Activated naive CD4-positive, alpha-beta T cell treated with anti-CD3 and anti-CD28 coated beads, Interleukin-2, amount 50 U/mL, for 72 hours (primary cell): ENCODE measurements around the gene LENEP. TPM values are rescaled to one million over a fixed set of nuclear protein-coding genes. Genes with fewer than 3 reads are reported as not detected.
"Not testable (repeated sequence)": the region's sequence is repeated elsewhere in the genome, so short reads cannot be mapped to it uniquely, and the experiment has no call there.

ENCODE experiments used
- ATAC-seq, 2 donors: fragments of 150-1000 bp; cut with Tn5 transposase; 2 replicates each; pipeline ENCODE4 v1.10.0; 2021; ENCODE audit warnings: mild to moderate bottlenecking in 2 of 2, moderate library complexity in 2 of 2
- DNase-seq, 2 donors: peaks; one replicate each; pipeline ENCODE4 v3.0.0; 2021 to 2022; ENCODE audit warnings: low spot score in 2 of 2
- H3K27ac Mint-ChIP-seq, 2 donors: one replicate each; pipeline ENCODE4 v1.8.0; 2022; ENCODE audit warnings: mild to moderate bottlenecking in 2 of 2, mixed read lengths in 2 of 2
- H3K36me3 Mint-ChIP-seq, 2 donors: one replicate each; pipeline ENCODE4 v1.8.0; 2022; ENCODE audit warnings: mixed read lengths in 2 of 2
- H3K9me3 Mint-ChIP-seq, 2 donors: one replicate each; pipeline ENCODE4 v1.8.0; 2022; ENCODE audit warnings: mixed read lengths in 2 of 2
- total RNA-seq, 2 donors: library from RNA; stranded (reverse); gene quantifications; one replicate each; pipeline ENCODE4 v1.2.3, GENCODE V29; 2022

Gene LENEP
- total RNA-seq, 2 donors from 2014 or later: 0.66 to 0.68 TPM

DNA sequence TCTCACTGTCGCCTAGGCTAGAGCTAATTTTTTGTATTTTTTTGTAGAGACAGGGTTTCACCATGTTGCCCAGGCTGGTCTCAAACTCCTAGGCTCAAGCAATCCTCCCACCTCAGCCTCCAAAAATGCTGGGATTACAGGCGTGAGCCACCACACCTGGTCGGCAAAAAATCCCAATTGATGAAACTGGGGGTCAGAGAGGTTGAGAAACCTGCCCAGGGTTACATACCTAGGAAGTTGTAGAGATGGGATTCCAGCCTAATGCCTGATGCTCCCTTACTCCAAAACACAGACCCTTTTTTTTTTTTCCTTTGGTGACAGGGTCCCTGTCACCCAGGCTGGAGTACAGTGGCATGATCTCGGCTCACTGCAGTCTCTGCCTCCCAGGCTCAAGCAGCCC, 6.7 kb upstream of the LENEP start:
- peak overlapping the region in 1 of 2 donors; percentile 79 for H3K27ac Mint-ChIP-seq
- not testable (repeated sequence) for H3K9me3 Mint-ChIP-seq, ATAC-seq, DNase-seq
- H3K36me3 Mint-ChIP-seq: peaks cover 0 to 18% of the 10 kb centered on the region in 2 donors

DNA sequence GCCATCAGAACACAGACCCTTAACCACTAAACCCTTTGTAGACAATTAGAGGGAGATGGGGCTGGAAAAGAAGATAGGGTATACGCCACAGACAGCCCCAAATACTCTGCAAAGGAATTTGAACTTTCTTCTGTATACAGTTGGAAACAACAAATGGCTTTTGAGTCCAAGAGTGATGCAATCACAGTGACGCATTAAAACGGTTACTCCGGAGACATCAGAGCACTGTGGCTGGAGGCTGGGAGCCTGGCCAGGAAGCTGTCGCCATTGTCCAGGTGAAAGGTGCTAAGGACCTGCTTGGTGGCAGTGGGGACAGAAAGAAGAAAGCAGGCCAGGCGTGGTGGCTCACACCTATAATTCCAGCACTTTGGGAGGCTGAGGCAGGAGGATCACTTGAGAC, 6.1 kb upstream of the LENEP start:
- peaks cover 0 to 18% of the 10 kb centered on the region in 2 donors for H3K36me3 Mint-ChIP-seq
- DNase-seq (no peak), ATAC-seq (no peak)
- H3K9me3 Mint-ChIP-seq: no peaks in the 10 kb centered on the region
- no peak overlapping the region for H3K27ac Mint-ChIP-seq

DNA sequence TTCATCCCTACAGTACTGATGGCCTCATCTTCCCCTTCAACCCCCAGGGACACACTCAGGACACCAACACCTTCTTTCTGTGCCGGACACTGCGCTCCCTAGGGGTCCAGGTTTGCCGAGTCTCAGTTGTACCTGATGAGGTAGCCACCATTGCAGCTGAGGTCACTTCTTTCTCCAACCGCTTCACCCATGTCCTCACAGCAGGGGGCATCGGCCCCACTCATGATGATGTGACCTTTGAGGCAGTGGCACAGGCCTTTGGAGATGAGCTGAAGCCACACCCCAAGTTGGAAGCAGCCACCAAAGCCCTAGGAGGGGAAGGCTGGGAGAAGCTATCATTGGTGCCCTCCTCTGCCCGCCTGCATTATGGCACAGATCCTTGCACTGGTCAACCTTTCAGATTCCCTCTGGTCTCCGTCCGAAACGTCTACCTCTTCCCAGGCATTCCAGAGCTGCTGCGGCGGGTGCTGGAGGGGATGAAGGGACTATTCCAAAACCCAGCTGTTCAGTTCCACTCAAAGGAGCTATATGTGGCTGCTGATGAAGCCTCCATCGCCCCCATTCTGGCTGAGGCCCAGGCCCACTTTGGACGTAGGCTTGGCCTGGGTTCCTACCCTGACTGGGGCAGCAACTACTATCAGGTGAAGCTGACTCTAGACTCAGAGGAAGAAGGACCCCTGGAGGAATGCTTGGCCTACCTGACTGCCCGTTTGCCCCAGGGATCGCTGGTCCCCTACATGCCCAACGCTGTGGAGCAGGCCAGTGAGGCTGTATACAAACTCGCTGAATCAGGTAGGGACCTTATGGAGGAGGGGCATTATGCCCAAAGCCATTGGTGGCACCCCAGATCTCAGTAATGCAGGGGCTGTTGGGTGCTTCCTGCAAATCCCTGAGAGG, 5.1 kb upstream of the LENEP start:
- DNase-seq: no peak
- Mint-ChIP-seq H3K9me3 (no peaks in the 10 kb centered on the region), H3K36me3 (peaks cover 0 to 18% of the 10 kb centered on the region in 2 donors), H3K27ac (no peak overlapping the region)
- ATAC-seq: no peak

DNA sequence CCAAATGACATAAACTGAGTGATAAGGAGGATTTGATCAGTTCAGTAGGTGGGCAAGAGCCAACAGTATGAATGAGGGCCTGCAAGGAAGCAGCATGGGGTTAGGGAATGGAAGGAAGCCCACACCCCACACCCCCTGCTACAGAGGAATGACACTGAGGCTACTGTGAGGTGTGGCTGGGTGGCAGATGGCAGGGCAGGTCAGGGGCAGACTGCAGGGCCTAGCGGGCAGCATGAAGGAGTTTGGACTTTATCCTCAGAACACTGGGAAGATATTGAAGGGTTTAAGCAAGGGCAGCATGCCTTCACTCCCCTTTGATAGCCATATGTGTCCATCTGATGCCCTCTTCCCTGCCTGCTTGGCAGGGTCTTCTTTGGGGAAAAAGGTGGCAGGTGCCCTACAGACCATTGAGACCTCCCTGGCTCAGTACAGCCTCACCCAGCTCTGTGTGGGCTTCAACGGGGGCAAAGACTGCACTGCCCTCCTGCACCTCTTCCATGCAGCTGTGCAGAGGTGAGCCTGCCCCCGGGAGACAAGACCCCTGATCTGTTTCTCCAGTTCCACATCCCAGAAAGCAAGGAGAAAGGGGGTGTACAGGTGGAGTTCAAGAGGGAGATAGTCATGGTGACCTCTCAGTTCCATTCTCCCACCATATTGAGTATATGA, 4.1 kb upstream of the LENEP start:
- Mint-ChIP-seq H3K27ac (no peak overlapping the region), H3K36me3 (peaks cover 0 to 13% of the 10 kb centered on the region in 2 donors)
- no peak for DNase-seq

DNA sequence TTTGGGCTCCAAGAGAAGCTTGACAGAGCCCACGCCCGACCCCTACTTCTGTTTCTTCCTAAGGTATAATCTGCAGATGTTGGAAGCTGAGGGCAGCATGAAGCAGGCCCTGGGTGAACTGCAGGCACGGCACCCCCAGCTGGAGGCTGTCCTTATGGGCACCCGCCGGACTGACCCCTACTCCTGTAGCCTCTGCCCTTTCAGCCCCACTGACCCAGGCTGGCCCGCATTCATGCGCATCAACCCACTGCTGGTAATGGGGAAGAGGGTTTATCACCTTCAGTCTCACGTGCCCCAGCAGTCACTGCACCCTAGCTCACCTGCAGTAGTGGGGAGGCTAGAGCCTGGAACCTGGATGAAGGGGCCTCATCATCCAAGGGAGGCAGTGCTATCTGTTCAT, 3.1 kb upstream of the LENEP start:
- Mint-ChIP-seq H3K36me3 (peaks cover 0 to 13% of the 10 kb centered on the region in 2 donors), H3K27ac (no peak overlapping the region), H3K9me3 (no peaks in the 10 kb centered on the region)
- DNase-seq: no peak
- ATAC-seq: no peak

More for the DNA sequence above, 4.1 kb upstream of the LENEP start:
- no peaks in the 10 kb centered on the region for H3K9me3 Mint-ChIP-seq
- ATAC-seq: no peak

DNA sequence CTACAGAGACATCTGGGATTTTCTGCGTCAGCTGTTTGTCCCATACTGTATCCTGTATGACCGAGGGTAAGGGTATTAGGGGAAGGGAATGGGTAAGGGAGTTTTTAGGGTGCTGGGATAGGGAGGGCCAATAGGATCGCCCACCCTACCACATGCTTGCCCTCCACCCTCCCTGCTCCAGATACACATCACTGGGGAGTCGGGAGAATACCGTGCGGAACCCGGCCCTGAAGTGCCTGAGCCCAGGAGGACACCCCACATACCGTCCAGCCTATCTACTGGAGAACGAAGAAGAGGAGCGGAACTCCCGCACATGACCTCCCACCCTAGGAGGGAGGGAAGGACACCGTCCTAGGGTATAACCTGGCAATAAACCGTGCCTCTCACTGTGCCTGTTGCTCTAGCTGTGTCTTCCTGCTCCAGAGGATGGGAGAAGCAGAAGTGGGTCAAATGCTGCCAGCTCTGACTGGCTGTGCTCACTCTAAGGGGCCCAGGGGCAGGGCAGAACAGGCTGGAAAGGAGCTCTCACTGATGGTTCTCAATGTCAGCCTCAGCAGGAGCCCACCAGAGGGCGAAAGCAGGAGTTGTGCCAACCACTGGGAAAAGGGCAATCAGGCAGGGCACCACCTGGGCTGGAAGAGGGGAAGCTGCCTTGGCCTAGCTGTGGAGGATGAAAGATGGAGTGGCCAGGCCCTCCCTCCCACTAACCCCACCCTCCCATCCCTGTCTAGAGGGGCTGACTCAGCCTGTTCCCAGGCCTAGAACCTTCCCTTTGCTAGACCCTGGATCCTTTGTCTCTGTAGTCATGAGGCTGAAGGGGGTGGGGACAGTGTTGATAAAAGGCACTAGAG, 440 bp upstream of the LENEP start:
- DNase-seq: no peak
- peak overlapping the region in 1 of 2 donors; percentile 34 for H3K27ac Mint-ChIP-seq
- peaks cover 0 to 12% of the 10 kb centered on the region in 2 donors for H3K36me3 Mint-ChIP-seq
- peak; percentile 8 to 20 for ATAC-seq
- no peaks in the 10 kb centered on the region for H3K9me3 Mint-ChIP-seq

DNA sequence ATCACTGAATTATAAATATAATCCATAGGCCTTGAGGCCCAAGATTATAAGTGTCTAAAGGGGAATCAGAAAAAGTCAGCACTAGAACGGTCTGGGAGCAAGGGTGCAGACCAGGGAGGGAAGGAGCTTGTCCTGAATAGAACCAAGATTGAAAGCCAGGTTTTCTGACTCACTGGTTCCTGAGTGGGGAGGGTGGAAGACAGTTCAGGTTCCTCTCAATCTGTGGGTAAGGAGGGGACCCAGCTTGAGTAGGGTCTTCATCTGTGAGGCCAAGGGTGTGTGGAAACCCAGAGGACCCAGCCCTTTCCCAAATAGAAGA, 842 bp downstream of the LENEP start:
- Mint-ChIP-seq H3K36me3 (no peaks in the 10 kb centered on the region), H3K9me3 (no peaks in the 10 kb centered on the region), H3K27ac (peak overlapping the region in 1 of 2 donors; percentile 34)
- ATAC-seq (no peak), DNase-seq (no peak)

DNA sequence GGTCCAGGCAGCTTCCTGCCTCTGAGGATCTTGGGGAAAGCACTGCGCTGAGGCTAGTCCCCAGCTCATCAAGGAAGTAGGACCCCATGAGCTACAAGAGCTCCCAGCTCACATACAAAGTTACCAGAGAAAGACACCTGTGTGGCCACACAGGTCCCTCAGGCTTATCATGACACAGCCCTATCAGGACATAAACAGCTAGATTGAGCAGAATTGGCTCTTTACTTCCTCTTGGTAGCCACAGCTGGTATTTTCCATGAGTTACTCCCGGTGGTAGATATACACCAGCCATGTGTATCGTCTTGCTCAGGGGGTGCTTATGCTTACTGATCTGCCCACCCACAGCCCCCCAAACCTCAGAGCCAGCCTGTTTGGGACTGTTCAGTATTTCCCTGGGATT, 1.2 kb downstream of the LENEP start:
- no peaks in the 10 kb centered on the region for H3K36me3 Mint-ChIP-seq
- peak overlapping the region in 1 of 2 donors; percentile 34 for H3K27ac Mint-ChIP-seq
- DNase-seq (no peak), ATAC-seq (no peak)
- H3K9me3 Mint-ChIP-seq: no peaks in the 10 kb centered on the region

DNA sequence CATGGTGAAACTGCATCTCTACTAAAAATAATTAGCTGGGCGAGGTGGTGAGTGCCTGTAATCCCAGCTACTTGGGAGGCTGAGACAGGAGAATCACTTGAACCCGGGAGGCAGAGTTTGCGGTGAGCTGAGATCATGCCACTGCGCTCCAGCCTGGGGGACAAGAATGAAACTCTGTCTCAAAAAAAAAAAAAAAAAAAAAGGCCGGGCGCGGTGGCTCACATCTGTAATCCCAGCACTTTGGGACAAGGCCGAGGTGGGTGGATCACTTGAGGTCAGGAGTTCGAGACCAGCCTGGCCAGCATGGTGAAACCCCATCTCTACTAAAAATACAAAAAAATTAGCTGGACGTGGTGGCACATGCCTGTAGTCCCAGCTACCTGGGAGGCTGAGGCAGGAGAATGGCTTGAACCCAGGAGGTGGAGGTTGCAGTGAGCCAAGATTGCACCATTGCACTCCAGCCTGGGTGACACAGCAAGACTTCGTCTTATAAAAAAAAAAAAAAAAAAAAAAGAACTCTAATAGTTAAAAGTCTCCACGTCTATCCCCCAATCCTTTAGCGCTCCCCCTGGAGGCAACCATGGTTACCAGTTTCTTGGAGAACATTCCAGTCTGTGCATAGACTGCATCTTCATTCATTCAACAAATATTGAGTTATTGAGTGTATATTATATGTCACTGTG, 2.1 kb downstream of the LENEP start:
- peak overlapping the region in 1 of 2 donors; percentile 34 for H3K27ac Mint-ChIP-seq
- not testable (repeated sequence) for ATAC-seq, DNase-seq, H3K36me3 Mint-ChIP-seq, H3K9me3 Mint-ChIP-seq

DNA sequence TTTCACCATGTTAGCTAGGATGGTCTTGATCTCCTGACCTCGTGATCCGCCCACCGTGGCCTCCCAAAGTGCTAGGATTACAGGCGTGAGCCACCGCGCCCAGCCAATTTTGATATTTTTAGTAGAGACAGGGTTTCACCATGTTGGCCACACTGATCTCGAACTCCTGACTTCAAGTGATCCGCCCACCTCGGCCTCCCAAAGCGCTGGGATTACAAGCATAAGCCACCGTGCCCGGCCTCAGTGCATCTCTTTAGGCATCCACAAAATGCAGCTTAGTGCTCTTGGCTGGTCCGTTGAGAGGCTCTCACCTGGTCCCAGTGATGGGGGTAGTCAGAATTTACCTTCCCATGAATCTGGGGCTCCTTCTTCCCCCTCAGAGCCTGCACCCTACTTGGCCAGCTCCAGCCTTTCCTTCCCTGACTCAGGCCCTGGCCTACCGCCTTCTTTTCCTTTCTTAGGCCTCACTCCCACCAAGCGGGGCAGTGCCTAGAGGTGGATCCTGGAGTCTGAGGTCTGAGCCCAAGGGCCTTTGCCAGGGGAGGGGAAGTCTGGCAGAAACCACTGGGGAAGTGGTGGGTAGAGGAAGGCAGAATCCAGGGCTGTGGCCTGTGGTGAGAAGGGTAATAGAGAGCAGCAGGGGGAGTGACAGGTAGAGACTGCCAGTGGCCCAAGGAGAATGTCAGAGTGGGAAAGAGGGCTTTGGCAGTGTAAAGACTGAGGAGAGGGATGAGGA, 3.7 kb downstream of the LENEP start:
- ATAC-seq: no peak
- no peak for DNase-seq
- no peaks in the 10 kb centered on the region for H3K36me3 Mint-ChIP-seq
- peak overlapping the region; percentile 46 to 58 for H3K27ac Mint-ChIP-seq
- H3K9me3 Mint-ChIP-seq: no peaks in the 10 kb centered on the region

DNA sequence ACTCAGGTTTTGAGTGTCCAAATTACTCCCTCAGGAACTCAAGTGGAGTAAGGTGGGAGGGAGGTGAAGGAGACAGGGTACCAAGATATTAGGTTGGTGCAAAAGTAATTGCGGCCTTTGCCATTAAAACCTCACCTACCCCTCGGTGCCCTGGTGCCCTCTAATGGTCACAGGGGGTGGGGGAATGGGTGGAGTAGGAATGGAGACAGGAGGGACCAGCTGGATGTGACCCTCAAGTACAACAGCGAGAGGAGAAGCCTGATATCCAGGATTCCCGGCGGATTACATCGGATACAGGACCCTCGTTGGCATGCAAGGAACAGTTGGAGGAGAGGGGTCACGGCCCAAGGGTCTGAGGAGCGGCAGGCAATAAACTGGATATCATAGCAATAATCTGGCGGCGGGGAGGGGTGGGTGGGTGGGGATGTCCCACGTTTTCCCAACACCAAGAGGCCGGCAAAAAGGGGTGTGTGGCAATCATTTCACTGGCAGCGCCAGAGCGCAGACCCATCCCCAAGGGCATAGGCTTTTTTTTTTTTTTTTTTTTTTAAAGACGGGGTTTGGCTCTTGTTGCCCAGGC, 4.9 kb downstream of the LENEP start:
- H3K9me3 Mint-ChIP-seq: no peaks in the 10 kb centered on the region
- ATAC-seq (no peak), DNase-seq (no peak)
- H3K27ac Mint-ChIP-seq: peak overlapping the region in 1 of 2 donors; percentile 79
- peaks cover 6% of the 10 kb centered on the region in 2 donors for H3K36me3 Mint-ChIP-seq

DNA sequence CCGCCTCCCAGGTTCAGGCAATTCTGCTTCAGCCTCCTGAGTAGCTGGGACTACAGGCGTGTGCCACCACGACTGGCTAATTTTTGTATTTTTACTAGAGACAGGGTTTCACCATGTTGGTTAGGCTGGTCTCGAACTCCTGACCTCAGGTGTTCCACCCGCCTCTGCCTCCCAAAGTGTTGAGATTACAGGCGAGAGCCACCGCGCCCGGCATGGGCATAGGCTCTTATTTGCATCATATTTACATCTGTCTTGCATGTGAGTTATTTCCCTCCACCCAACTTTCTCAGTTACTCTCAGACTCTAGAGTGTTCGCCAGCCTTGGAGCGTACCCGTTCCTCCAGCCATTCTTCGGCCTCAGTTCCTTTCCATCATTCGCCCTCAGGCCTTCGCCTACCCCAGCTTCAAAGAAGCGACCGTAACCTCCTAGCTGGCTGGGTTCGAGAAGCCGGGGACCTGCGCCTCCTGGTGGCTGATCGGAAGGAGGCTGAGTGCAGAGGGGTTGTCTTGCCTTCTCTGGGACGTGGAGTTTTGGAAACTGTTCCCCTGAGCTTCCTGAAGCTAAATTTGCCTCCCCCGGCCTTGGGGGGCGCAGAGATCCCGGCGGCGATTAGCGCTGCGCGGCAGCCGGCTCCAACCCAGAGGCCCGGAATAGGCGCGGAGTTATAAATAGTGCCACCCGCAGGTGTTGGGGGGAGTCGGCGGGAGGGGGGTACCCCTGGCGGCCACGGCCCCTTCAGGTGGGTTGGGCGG, 5.6 kb downstream of the LENEP start:
- peaks cover 10 to 11% of the 10 kb centered on the region in 2 donors for H3K36me3 Mint-ChIP-seq
- H3K9me3 Mint-ChIP-seq: no peaks in the 10 kb centered on the region
- peak; percentile 74 to 75 for DNase-seq
- ATAC-seq: peak in 1 of 2 donors; percentile 2
- H3K27ac Mint-ChIP-seq: peak overlapping the region in 1 of 2 donors; percentile 92

DNA sequence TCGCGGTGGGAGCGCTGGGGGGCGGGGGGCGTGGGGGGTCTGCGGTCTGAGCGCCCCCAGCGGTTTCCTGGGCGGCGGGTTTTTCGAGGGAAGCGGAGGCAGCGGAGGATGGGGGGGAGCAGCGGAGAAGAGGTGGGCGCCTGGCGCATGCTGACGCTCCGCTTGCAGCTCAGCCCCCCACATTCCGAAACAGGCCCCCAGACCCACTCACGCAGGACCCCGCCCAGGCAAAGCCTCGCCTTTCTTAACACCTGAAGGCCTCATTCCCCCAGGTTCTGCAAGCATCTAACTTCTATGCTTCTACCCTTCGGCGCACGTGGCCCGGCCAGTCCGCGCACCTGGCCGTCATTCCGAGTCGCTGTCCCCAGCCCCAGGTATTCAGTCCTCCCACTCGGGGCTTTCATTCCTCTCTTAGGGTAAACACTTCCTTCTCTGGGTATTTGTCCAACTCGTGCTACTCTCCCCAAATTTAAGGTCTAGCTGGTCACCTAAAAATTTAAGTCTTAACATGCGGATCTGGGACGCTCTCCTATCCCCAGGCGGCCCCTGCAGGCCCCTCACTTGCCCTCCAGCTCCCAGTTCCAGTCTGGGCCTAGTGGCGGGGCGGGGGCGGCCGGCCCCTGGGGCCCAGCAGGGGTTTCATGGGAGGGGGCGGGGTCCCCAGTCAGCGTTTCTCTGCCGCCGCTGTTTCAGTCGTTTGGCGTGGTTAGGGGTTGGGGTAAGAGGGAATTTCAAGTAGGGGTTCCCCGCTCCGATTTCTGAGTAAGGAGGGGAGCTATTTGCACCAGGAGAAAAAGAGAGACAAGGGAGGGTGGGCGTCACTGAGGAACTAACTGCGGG, 6.4 kb downstream of the LENEP start:
- DNase-seq (peak; percentile 57 to 80), ATAC-seq (peak; percentile 1 to 12)
- Mint-ChIP-seq H3K27ac (peak overlapping the region; percentile 77 to 92), H3K36me3 (peaks cover 10 to 16% of the 10 kb centered on the region in 2 donors), H3K9me3 (no peaks in the 10 kb centered on the region)

DNA sequence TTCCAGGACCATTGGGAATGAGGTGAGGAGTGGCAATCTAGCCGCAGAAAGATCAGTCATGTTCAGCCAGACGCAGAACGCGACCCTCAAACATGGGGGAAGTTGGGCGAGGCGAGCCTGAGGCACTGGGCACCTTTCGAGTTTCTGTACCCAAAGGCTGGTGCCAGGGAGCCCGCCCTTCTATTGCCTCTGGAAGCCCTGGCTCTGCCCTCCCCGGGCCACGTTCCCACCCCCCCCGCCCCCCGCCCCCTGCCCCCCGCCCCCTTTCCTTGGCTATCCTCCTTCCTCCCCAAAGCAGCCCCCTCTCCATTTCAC, 7.0 kb downstream of the LENEP start:
- ATAC-seq (no peak), DNase-seq (peak in 1 of 2 donors; percentile 44)
- Mint-ChIP-seq H3K27ac (peak overlapping the region; percentile 73 to 92), H3K36me3 (peaks cover 10 to 16% of the 10 kb centered on the region in 2 donors), H3K9me3 (no peaks in the 10 kb centered on the region)
